Measurements from ENCODE around the gene SLC38A6. TPM values are rescaled to one million over a fixed set of nuclear protein-coding genes. Genes with fewer than 3 reads are reported as not detected.
A peak's percentile ranks its signal among the peaks of the same experiment; 100 is the strongest.

The SLC38A6 gene
- total and polyA plus RNA-seq, 10 of the 15 experiments (the other 5 are each of a cell fraction or from before 2014, with no cell fraction given), result 2.0 to 7.0 (median 3.7) TPM

DNA sequence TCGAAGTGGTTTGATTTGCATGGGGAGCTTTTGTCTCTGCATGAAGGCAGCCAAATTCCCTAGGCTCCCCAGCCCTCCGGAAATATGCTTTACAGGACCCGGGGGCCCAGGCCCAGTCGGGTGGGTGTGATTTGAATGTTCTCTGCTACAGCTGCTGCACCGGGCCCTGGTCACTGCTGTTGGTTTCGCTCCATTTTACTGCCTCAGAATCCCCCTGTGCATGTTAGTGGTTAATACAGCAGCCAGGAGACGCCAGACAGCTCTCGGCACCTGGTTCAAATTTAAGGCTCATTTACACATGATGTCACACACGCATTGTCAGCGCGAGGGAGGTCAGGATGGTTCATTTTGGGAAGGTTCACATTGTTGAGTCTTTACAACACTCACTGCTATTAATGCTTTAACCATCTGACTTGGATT, 99.6 kb downstream of the SLC38A6 start:
- BruUV-seq (replicated peaks), result no TSS peak
- peak overlapping the region; percentile 67 for H3K4me2 ChIP-seq (ENCODE audit: control insufficient read depth, insufficient read depth)
- peaks cover 14% of the 10 kb centered on the region for H3K4me1 ChIP-seq (ENCODE audit: control insufficient read depth, insufficient read depth, low read length)
- DNase-seq (ENCODE audit: low read depth, low spot score) (peak; percentile 53), FAIRE-seq (no peak), ATAC-seq (peak; percentile 94)
- ChIA-PET RAD21 (ENCODE audit: unreplicated experiment) (interaction anchor here (0.9 to 1.2 kb wide), 4 partner anchors 8 to 108 kb away, joined by 3 to 5 read pairs (median 3); no protein-coding TSS in a partner anchor), POLR2A (no interaction called here), SMC1A (ENCODE audit: uncharacterized antibody, unreplicated experiment) (interaction anchor here (0.6 to 1.5 kb wide), 5 partner anchors 8 to 236 kb away, joined by 3 to 5 read pairs (median 3); no protein-coding TSS in a partner anchor), CTCF (interaction anchor here (1.1 to 1.4 kb wide), 4 partner anchors 9 to 455 kb away, joined by 3 to 4 read pairs (median 3); no protein-coding TSS in a partner anchor)
- peak overlapping the region; percentile 37 for H2AFZ ChIP-seq (ENCODE audit: control insufficient read depth, low read depth, low read length)
- no peaks in the 10 kb centered on the region for H3K9me3 ChIP-seq (replicated peaks; ENCODE audit: control insufficient read depth, insufficient read depth, low read length)
- no peaks in the 10 kb centered on the region for H4K20me1 ChIP-seq (ENCODE audit: control insufficient read depth, insufficient read depth)
- no peak overlapping the region for H3K9ac ChIP-seq (ENCODE audit: control insufficient read depth, insufficient read depth, low read length)
- H3K27ac ChIP-seq (ENCODE audit: control insufficient read depth, insufficient read depth), result no peak overlapping the region; the same call in 1 of the 2 replicates
- in situ Hi-C loops (cut with MboI) (no loop called here), intact Hi-C loops (cut with micrococcal nuclease; ENCODE audit: unreplicated experiment) (no loop called here)
- no peaks in the 10 kb centered on the region for H3K36me3 ChIP-seq (ENCODE audit: control insufficient read depth in 2 of 2, insufficient read depth in 2 of 2, low read length in 1 of 2)
- H3K79me2 ChIP-seq (ENCODE audit: control insufficient read depth, insufficient read depth, low read length), result no peaks in the 10 kb centered on the region
- H3K27me3 ChIP-seq (replicated peaks in 1 of 2; ENCODE audit: control insufficient read depth in 2 of 2, insufficient read depth in 2 of 2, low read length in 1 of 2), result no peaks in the 10 kb centered on the region
- WGBS (ENCODE audit: insufficient coverage, insufficient replicate concordance, low lambda C conversion rate, missing lambda C conversion rate), result 0% methylated on average over 11 of the region's 11 CpGs
- 0 out of 2 replicates have a peak overlapping the region, but pooled peaks have one; percentile 5 for H3K4me3 ChIP-seq
- TF ChIP-seq MYC (IDR thresholded peaks at IDR 0.05; ENCODE audit: insufficient read depth, insufficient read length, insufficient replicate concordance, low read length, severe bottlenecking) (no peak), ATF7 (IDR thresholded peaks at IDR 0.05; ENCODE audit: low read depth) (peak; percentile 52), MEF2B (IDR thresholded peaks at IDR 0.05; ENCODE audit: partially characterized antibody, poor library complexity, severe bottlenecking) (peak; percentile 58), JUND (IDR thresholded peaks at IDR 0.05; ENCODE audit: low read depth, low read length) (no peak), CHD2 (IDR thresholded peaks at IDR 0.05; ENCODE audit: borderline replicate concordance, low read depth, low read length) (no peak), POLR2A (IDR thresholded peaks at IDR 0.05; ENCODE audit: low read depth, low read length) (no peak), HDAC6 (IDR thresholded peaks at IDR 0.05; ENCODE audit: unreplicated experiment) (no peak), SMC3 (IDR thresholded peaks at IDR 0.05; ENCODE audit: borderline replicate concordance, low read length) (peak; percentile 5; the same call in 1 of the 2 replicates), NFIC (IDR thresholded peaks at IDR 0.05; ENCODE audit: low read depth, low read length) (no peak), NR2F1 (conservative IDR thresholded peaks at IDR 0.05) (0 out of 2 replicates have a peak, but pooled peaks have one; percentile 12), ESRRA (IDR thresholded peaks at IDR 0.05; ENCODE audit: low read length) (no peak), NR2C1 (IDR thresholded peaks at IDR 0.05) (no peak), HDGF (IDR thresholded peaks at IDR 0.05) (no peak)
- TF ChIP-seq, protein P1, sequence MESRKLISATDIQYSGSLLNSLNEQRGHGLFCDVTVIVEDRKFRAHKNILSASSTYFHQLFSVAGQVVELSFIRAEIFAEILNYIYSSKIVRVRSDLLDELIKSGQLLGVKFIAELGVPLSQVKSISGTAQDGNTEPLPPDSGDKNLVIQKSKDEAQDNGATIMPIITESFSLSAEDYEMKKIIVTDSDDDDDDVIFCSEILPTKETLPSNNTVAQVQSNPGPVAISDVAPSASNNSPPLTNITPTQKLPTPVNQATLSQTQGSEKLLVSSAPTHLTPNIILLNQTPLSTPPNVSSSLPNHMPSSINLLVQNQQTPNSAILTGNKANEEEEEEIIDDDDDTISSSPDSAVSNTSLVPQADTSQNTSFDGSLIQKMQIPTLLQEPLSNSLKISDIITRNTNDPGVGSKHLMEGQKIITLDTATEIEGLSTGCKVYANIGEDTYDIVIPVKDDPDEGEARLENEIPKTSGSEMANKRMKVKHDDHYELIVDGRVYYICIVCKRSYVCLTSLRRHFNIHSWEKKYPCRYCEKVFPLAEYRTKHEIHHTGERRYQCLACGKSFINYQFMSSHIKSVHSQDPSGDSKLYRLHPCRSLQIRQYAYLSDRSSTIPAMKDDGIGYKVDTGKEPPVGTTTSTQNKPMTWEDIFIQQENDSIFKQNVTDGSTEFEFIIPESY (IDR thresholded peaks at IDR 0.05), result no peak
- TF ChIP-seq, protein P2, sequence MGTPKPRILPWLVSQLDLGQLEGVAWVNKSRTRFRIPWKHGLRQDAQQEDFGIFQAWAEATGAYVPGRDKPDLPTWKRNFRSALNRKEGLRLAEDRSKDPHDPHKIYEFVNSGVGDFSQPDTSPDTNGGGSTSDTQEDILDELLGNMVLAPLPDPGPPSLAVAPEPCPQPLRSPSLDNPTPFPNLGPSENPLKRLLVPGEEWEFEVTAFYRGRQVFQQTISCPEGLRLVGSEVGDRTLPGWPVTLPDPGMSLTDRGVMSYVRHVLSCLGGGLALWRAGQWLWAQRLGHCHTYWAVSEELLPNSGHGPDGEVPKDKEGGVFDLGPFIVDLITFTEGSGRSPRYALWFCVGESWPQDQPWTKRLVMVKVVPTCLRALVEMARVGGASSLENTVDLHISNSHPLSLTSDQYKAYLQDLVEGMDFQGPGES (IDR thresholded peaks at IDR 0.05), result no peak
- TF ChIP-seq, protein P3, sequence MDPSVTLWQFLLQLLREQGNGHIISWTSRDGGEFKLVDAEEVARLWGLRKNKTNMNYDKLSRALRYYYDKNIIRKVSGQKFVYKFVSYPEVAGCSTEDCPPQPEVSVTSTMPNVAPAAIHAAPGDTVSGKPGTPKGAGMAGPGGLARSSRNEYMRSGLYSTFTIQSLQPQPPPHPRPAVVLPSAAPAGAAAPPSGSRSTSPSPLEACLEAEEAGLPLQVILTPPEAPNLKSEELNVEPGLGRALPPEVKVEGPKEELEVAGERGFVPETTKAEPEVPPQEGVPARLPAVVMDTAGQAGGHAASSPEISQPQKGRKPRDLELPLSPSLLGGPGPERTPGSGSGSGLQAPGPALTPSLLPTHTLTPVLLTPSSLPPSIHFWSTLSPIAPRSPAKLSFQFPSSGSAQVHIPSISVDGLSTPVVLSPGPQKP (IDR thresholded peaks at IDR 0.05; ENCODE audit: low read depth, low read length), result no peak
- TF ChIP-seq, protein P4, sequence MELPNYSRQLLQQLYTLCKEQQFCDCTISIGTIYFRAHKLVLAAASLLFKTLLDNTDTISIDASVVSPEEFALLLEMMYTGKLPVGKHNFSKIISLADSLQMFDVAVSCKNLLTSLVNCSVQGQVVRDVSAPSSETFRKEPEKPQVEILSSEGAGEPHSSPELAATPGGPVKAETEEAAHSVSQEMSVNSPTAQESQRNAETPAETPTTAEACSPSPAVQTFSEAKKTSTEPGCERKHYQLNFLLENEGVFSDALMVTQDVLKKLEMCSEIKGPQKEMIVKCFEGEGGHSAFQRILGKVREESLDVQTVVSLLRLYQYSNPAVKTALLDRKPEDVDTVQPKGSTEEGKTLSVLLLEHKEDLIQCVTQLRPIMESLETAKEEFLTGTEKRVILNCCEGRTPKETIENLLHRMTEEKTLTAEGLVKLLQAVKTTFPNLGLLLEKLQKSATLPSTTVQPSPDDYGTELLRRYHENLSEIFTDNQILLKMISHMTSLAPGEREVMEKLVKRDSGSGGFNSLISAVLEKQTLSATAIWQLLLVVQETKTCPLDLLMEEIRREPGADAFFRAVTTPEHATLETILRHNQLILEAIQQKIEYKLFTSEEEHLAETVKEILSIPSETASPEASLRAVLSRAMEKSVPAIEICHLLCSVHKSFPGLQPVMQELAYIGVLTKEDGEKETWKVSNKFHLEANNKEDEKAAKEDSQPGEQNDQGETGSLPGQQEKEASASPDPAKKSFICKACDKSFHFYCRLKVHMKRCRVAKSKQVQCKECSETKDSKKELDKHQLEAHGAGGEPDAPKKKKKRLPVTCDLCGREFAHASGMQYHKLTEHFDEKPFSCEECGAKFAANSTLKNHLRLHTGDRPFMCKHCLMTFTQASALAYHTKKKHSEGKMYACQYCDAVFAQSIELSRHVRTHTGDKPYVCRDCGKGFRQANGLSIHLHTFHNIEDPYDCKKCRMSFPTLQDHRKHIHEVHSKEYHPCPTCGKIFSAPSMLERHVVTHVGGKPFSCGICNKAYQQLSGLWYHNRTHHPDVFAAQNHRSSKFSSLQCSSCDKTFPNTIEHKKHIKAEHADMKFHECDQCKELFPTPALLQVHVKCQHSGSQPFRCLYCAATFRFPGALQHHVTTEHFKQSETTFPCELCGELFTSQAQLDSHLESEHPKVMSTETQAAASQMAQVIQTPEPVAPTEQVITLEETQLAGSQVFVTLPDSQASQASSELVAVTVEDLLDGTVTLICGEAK (IDR thresholded peaks at IDR 0.05; ENCODE audit: borderline replicate concordance), result no peak
